HFF-Myc (cell line): ENCODE data around the gene WNT5B.
A peak's percentile ranks its signal among the peaks of the same experiment; 100 is the strongest.

Source experiments
- DNase-seq: peaks from one replicate; pipeline ENCODE4 v3.0.0-alpha.2; 2011; ENCODE audit warnings: low read depth; ENCODE audit errors: extremely low read depth
- H3K4me3 ChIP-seq: replicated peaks from 2 replicates; pipeline ENCODE4 v1.5.1; 2011; ENCODE audit warnings: low read depth, mild to moderate bottlenecking, control low read depth, low read length
- TF ChIP-seq, protein P1 (sequence below): IDR thresholded peaks from 2 replicates; pipeline ENCODE4 v1.5.1; 2012; ENCODE audit warnings: mild to moderate bottlenecking, low read depth, low read length, control low read depth; ENCODE audit errors: missing control alignments

WNT5B gene

DNA sequence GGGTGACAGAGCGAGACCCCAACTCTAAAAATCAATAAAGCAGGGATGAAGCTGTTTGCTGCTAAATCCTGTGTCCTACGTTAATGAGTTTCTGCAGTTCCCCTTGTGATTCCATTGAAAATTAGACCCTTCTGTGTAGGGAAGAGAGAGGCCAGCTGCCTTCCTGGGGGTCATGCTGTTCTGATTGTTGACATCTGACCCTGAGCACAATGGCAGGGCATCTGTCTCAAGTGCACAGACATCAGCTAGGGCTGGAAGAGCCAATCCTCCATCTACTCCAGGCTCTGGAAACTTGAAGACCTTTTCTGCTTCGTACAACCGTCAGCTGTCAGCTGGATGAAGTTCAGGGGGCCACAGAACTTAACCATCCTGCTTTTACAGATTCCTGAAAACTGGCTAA is 44.7 kb upstream of the WNT5B start:
- no peak overlapping the region for H3K4me3 ChIP-seq
- TF ChIP-seq, protein P1, sequence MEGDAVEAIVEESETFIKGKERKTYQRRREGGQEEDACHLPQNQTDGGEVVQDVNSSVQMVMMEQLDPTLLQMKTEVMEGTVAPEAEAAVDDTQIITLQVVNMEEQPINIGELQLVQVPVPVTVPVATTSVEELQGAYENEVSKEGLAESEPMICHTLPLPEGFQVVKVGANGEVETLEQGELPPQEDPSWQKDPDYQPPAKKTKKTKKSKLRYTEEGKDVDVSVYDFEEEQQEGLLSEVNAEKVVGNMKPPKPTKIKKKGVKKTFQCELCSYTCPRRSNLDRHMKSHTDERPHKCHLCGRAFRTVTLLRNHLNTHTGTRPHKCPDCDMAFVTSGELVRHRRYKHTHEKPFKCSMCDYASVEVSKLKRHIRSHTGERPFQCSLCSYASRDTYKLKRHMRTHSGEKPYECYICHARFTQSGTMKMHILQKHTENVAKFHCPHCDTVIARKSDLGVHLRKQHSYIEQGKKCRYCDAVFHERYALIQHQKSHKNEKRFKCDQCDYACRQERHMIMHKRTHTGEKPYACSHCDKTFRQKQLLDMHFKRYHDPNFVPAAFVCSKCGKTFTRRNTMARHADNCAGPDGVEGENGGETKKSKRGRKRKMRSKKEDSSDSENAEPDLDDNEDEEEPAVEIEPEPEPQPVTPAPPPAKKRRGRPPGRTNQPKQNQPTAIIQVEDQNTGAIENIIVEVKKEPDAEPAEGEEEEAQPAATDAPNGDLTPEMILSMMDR, result no peak
- DNase-seq, result no peak

DNA sequence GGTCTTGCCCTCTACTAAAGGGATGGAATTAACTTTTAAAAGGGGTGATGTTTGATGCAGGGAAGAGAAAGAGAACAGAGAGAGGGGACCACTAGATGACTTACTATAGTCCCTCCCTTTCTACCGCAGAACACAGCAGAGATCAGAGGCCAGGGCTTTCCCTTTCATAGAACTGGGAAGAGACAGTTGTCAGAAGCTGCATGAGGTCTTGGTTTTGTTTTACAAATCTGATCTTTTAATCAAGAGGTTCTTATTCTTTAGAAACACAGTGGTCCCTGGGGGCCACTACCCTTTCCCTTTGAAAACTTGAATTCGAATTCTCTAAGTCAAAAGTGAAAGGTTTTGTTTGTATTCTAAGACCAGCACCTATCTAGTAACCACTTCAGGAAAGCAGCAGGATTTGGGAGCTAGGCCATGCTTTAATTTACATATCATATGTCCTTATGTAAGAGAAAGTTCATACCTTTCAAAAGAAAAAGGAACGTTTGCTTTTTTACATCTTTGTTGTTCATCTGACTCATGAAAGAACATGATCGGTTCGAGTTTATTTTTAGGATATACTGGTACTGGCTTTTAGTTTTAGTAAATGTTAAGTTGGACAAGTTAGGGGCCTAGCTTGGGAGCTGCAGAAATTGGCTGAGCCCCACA is 41.0 kb upstream of the WNT5B start:
- no peak for DNase-seq
- no peak overlapping the region for H3K4me3 ChIP-seq
- TF ChIP-seq, protein P1, result no peak

DNA sequence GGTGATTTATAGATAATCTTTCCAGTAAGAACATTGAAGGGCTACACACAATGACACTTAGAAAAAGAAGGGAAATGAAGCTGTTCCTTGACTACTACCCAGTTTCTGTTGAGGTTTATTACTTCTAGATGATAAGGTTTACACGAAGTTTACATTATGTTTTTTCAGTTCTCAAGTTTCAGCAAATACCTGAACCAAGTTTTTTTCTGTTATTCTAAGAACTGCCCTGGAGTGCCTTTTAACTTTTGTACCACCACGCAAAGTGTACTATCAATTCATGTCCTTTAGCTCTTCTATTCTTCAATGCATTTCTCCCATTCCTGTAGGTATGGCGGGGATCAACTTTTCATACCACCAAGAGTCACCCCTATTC is 40.5 kb upstream of the WNT5B start:
- TF ChIP-seq, protein P1, result no peak
- DNase-seq, result no peak
- no peak overlapping the region for H3K4me3 ChIP-seq

DNA sequence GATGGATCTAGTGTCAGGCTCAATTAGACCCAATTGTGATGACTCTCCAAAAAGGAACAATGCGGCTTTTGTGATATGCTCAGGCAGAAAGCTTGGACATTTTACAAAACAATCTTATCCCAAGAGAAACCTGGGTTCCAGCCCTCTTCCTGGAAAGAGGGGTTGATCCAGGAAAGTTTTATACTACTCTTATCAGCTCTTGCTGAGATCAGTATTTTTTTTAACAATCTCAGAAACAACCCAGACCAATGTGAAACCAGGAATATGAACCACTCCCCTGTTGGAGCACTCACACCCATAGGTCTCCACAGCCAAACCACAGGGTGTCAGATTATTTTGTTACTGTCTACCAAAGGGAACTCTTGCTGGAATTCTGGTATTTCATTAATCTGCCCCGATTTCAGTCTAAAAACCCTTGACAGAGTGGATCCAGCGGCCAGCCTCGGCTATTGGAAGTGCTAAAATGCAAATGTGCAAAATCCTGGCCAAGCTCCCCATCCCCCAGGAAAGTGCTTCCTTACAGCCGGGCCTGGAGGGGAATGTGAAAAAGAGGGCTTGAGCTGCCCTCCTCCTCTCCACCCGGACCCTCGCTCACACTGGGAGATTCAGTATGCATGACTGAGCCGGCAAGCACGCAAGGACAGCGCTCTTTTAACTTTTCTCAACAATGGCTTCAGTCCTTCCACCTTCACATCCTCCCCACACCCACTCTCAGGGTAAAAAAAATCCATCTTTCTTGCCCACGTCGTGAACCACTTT is 38.6 kb upstream of the WNT5B start:
- TF ChIP-seq, protein P1, result no peak
- no peak for DNase-seq
- peak overlapping the region; percentile 73 for H3K4me3 ChIP-seq

DNA sequence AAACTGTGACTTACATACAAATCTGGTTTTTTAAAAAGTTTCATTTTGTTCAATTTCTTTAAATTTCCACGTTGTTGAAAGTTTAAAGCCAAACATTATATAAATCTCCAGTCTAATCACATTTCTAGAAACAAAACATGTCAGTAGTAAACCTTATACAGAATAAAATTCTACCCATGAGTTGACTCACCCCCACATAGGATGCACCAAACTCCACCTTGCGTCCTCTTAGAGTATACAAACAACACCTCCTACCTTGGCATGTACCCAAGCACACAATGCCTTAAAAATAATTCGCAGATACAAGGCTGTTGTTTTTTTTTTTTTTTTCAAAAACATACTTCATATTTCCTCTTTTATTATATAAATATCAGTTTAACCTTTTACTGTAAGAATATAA is 38.0 kb upstream of the WNT5B start:
- H3K4me3 ChIP-seq, result peak overlapping the region; percentile 73
- TF ChIP-seq, protein P1, result no peak
- no peak for DNase-seq

DNA sequence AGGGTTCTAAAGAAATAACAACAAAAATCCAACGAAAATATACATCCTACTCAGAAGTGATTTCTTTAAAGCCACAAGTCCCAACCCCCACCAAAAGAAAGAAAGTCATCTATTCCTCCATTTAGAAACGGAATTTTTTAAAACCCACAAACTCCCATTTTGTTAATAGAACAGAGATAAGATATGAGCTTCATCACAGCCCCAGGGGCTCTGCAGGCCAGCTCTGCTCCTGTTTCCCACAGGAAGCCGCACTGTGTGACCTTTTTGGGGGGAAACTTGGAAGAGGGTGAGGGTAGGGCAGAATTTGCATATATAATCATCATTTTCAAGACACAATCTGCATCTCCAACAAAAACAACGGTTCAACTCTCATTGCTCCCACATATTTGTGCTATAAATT is 37.5 kb upstream of the WNT5B start:
- DNase-seq, result no peak
- peak overlapping the region; percentile 73 for H3K4me3 ChIP-seq
- TF ChIP-seq, protein P1, result no peak
